Measurements from ENCODE around the gene SEC22A.

SEC22A gene

DNA sequence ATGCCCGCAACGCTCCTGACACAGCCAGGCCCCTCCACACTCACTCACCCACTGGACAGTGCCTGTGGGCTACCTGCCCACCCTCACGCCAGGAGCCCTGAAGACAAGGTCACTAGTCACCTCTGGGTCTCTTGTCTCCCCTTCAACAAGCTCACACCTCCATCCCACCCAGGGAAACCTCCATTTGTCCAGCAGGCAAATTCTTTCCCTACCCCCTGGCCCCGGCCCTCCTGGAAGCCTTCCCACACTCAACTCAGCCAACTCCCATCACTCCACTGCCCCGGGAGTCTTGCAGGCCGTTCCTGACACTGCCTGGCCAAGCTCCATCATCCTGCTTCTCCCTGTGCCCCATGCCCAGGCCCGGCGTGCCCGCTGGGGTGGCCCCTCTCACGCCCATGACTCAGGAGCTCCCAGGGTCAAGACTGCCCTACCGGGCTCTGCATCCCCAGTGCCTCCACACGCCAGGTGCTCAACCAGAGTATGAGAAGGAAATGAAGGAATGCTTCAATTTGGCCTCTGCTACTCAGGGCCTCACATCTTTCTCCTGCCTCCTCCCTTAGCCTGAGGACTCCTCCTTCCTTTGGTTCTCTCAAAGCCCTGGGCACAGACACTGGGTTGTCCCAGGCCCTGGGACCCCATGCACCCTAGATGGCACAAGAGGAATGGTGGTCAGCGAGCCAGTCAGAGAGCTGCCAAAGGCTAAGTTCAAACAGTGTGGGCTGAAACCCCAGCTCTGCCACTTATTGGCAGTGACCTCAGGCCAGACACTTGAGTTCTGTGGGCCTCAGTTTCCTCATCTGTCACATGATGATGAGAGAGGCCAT, 88.6 kb downstream of the SEC22A start:
- no peak for DNase-seq

DNA sequence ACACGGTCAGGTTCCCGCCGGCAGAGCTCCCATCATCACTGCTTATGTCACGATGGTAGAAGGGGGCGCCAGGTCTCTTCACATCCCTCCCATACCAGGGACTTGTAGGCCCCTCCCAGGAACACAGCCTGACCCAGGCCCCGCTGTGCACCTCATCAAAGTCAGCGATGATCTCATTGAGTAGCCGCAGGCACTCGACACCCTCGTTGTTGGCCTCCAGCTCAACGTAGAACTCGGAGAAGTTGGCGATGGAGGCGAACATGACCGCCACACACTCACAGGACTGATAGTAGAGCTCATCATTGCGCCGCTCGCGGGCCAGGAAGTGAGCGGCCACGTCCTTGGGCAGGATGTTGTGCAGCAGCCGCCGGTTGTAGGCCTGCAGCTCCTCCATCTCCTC, 89.2 kb downstream of the SEC22A start:
- no peak for DNase-seq

DNA sequence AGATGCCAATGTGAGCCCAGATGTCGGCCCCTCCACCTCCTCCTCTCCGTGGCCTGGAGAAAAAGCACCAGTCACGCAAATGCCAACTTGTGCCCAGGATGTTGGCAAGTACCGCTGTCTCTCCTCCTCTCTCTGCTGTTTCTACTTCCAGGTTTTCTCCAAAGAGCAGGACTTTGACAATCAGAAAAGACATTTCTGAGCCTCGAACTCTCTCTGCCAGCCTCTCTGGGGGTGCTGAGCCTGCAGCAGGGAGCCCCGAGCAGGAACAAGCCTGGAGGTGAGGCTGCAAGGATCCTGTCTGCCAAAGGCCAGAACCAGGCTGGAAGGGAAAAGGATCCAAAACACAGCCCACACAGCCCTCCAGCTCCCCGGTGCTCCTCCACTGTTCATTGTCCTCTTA, 89.7 kb downstream of the SEC22A start:
- no peak for DNase-seq

DNA sequence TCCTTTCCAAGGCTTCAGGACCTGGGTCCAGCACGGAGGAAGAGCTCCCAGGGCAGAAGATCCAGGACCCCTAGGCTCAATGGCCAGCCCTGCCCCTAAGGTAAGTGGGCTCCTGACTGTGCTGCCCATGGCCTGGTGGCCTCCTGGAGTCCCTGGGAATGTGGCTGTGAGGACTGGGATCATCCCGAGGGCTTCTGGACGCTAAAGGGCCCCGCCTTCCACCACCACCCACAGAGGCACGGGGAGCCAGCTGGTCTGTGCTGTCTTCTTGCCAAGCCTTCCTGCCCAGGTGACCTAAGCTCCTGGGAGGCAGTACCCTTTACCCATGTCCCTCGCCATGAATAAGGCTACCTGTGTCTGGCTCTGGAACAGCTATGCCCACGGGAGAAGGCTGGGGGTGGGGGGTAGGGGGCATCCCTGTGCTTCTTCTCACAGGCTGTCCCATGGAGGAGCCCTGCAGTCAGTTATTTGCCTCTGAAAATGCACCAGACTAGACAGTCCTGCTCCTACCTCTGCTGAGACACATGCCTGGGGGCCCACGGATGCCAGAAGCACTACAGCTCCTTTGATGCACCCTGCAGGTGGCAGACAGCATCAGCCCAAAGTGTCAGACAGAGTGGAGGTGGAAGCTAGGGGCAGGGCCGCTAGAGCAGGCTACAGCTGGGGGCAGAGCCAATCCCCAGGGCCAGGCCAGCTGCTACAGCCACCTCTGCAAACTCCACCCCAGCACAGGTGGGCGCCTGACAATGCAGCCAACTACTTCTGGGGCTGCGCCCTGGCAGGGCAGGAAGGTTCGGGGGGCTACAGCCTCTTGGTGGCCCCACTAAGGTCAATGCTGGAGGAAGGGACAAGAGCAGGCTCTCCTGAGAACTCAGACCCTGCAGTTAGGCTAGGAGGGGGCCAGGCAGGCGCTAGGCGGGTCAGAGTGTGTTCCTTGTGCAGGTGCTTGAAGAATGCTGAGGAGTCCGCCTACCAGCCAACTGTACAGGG, 90.9 kb downstream of the SEC22A start:
- DNase-seq: no peak

DNA sequence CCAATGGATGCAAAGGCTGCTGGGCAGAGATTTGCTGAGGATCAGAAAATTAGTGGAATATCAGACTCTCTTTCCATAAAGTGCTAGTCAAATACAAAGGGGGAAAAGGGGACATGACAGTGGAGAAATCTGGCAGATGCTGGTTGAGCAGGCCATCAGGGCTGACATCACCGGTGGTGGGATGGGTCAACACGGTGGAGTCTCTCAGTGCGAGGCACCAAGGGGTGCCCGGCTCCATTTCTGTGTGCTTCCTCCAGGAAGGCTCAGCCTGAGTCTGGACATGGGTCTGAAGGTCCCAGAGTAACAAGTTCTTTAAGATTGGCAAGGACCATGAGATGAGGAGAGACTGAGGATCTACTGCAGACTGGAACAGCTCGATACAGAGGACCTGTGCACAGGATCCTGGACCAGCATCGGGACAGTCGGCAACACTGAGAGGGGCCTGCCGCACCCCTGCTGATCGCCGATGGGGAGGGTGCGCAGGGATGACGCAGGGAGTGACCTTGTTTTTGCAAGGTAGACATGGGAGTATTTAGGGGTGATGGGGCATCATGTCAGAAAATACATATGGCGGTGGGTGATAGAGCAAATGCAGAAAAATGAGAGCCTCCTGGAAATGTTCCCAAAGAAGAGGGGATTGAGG, 92.7 kb downstream of the SEC22A start:
- no peak for DNase-seq

DNA sequence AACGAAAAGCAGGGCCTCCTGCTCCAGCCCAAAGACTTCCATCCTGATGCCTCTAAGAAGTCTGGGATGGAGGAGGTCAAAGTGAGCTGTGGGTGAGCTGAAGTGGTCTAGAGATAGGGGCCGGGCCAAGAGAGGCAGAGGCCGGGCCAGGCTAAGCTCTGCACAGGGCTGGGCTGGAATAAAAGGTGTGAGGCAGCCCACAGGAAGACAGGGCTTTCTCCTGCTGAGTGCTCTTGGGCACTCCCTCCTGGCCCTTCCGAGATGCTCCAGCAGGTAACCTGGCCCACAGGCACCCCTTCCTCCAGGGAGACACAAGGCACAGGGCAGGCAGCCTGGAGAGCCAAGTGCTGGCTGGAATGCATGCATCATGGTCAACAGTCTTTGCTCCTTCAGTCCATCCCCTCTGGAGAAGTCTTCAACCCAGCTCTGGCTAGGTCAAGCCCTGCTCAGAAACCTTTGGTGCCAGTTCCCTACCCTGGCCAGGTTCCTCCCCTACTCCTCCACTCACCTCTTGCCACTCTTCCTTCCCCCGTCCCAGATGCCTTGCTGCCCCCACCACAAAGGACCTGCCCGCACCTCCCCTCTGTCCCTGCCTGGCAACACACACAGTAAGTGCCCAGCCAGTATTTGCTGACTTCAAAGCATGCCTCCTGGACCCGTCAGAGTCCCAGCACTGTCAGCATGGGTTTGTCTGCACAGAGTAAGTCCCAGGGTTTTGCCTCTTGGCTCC, 93.6 kb downstream of the SEC22A start:
- DNase-seq: no peak

DNA sequence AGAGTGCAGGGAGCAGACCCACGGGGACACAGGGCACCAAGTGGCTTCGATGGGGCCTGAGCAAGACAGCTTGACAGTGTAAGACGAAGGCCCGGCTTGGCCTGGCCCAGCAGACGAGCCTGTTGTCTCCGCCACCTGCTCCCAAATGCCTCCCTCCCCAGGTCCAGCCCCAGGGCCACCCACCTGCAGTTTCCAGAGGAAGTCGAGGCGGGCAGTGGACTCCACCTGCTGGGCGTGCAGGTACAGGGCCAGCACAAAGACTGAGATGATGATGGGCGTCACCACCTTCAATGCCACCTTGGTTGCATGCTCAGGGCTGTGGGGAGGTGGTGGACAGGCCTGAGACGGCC, 94.1 kb downstream of the SEC22A start:
- no peak for DNase-seq

DNA sequence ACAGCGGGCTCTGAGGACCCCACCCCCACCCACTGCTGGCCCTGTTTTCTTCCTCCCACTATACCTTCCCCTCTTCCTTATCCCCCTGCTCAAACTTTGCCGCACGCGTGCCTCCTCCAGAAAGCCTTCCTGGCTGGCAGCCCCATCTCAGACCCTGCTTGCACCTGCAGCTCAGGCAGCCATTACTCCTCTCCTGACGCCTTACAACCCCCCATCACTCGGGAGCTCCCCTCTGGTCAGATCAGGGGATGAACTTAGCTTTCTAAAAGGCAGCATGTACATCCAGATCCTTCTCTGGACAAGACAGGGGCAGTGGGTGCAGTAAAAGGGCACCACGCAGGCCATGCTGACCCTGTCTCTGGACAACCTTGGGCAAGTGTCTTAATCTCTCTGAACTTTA, 94.5 kb downstream of the SEC22A start:
- DNase-seq: no peak

DNA sequence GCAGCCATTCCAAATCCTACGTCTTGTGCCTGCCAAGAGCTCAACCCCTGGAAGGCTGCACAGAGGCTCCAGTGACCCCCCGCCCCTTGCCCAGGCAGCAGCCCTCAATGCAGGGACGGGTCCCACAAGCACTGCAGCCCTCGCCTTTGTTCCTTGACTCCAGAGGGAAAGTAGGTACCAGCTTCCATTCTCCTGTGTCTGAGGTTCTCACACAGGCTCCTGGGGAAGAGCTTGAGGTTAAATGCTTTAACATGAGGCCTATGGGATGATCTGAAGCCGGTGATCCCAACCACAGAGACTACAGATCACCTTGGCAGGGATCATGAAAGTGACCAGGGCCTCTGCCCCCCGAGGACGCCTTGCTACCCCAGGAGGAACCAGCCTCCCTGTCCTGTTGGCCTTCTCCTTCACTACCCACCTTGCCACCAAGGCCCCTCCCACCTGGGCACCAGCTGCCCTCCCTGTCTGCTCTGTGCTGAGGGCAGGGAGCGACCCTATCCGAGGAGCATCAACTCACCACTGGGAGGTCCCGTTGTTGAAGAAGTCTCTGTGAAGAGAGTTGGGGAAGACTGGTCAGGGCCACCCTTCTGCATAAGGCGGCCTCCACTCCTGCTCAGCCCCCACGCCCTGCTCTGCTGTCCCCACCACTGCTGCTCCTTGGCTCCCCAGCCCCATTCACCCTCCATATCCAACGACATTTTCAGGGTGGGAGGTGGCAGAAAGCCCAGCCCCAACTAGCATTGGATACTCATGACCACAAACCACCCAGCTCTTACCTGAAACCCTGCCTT, 95.3 kb downstream of the SEC22A start:
- DNase-seq: no peak

DNA sequence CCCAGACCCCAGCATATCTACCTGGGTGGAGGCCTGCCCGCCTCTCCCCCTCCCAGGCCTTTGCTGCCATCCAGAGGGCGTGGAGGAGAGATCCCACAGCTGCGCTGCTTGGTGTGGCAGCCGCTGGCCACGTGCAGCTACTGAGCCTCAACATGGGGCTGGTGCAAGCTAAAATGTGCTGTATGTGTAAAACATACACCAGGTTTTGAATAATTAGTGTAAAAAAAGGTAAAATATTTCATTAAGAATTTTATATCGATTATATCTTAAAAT, 95.8 kb downstream of the SEC22A start:
- DNase-seq: no peak

DNA sequence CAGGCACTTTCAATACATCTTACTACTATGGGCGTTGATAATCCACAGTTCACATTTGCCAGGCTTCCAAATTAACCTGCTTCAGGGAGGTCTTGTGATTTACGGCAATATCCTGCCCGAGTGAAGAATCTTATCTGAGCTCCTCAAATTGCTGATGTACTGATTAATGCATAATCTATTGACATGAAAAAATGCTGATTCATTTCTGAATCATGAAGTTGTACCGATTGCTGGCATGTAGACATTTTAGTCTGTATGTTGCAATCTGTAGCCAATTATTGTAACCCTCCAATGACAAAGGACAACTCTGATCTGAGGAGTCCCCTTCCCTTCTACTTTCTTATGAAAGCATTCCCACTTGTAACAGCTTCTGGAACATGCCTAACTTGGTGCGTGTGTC, 97.2 kb downstream of the SEC22A start:
- no peak for DNase-seq

DNA sequence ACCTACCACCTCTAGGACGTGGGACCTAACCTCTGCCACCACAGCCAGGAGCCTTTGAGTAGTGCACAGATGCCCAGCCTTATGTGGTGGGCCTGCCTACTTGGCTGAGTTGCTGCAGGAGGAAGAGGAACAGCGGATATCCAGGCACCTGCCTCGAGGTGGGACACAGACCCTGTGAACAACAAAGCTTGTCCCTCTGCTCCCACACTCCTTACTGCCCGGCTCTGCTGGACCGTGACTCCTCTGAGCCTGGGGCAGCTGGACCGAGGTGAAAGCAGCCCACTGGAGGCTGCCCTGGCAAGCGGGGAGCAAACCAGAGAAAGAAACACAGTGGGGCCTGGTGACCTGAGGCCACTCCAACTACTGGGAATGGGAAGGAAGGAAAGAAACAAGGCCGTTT, 97.8 kb downstream of the SEC22A start:
- no peak for DNase-seq

DNA sequence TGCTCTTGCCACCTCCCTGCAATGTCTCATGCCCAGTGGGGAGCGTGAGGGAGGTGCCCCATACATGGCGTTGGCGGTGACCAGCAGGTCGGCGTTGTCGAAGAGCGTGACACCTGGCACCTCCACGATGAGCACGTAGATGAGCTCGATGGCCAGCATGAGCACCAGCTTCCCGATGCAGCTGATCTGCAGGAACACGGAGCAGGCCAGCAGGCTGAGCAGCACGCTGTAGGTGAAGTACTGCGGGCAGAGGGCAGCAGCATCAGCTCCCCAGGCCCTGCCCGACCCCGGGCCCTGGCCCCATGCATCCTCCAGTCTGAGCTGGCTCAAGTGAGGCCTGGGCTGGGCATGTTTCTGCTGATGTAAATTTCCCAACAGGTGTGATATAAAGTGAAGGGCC, 98.3 kb downstream of the SEC22A start:
- DNase-seq: no peak

DNA sequence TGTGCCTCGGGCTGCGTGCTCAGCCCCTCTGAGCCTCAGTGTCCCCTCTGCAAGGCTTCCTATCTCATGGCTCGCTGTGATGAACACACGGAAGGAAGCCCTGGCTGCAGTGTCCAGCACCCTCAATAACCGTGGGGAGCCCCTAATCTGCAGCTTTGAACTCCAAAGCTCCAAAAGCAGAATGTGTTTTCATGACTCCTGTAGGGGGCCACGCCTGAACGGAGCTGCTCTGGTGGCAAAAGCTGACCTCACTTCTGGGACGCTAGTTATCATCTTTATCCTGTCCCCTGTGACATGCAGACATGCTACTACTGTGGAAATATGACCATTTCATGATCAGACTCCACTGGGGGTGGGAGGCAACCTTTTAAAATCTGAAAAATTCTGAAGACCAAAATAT, 98.8 kb downstream of the SEC22A start:
- no peak for DNase-seq

DNA sequence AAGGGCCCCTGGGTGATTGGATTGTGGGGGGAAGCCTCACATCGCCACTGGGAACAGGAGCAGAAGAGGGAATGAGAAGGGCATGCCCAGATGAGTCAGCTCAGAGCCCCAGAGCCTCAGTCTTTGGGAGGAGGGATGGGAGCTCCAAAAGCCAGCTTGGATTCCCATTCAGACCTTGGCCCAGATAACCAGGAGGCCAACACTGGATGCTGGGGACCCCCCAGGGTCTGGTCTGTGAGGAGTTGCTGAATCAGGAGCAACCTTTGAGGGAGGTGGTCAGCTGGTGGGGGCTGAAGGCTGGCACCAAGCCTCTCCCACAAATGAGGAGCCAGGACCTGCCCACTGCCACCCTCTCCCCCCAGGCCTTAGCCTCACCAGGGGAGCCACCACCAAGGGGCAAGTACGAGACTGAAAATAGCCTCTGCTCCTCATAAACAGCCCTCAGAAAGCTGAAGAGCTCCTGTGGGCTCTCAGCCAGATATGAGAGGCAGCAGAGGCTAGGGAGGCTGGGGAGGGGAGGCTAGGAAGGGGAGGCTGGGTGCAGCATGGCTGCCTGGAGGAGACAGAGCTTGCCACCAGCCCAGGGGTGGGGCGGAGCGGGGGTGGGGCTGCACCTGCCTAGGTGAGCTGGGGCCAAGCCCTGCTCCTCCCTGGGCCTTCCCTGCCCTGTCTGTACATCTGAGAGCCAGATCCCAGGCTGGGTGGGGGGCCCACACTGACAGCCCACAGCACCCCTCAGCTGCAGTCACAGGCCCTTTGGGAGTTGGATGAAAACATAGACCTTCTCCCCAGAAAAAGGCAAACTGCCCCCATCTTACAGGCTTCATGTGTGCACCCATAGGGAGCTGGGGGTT, 99.8 kb downstream of the SEC22A start:
- no peak for DNase-seq

DNA sequence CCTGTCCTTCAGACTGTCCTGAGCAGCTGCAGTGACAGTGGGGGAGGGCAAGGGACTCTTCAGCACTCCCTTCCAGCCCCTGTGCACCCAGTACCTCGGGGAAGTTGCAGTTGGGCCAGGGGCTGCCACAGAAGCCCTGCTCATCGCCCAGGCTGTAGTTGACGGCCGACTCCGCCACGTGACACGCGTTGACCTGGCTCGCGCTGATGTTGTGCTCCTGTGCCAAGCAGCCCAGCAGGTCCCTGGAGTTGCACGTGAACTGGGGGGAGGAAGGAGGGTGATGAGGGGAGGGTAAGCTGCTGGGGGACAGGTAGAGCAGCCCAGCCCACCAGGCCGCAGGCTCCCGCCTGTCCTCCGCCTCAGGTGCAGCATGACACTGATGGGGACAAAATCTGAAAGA, 101.2 kb downstream of the SEC22A start:
- DNase-seq: no peak

DNA sequence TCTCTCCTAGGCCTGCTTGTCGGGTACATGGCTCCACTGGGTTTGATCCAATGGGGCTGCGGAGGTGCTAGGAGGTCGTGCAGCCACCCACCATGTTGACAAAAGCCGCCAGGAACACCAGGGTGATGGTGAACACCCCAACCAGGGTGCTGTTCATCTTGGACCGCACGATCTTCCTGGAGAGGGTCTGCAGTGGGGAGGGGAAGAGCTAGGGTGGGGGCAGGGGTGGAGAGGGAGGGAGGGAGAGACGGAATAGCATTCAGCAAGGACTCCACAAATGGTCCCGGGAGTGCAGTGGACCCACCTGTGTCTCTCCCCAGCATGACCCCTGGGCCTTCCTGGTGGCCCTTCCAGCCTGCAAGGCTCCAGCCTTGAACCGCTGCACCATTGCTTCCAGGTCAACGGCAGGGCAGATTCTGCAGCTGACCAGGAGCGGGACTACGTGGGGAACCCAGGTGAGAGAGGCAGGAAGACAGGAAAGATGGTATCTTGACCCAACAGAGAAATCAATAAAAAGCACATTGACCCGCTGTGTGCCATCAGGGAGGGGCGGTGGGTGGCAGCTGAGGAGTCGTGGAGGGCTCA, 102.3 kb downstream of the SEC22A start:
- DNase-seq: no peak

DNA sequence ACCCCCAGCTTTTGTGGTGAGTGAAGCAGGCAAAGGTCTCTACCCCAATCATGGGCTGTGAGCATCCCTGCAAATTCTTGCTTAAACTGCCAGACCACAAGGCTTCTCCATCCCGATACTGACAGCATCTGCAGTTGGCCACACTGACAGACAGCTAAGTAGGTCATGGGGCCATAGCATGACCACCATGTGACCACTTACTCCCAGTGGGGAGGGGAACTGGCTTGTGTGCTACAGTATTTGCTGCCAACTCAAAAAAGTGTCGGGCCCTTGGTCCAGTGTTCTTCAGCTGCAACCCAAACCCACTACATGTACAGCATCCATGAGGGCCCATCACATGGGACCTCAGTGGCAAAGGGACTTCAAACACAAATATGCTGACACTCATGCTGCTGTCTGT, 103.4 kb downstream of the SEC22A start:
- no peak for DNase-seq

DNA sequence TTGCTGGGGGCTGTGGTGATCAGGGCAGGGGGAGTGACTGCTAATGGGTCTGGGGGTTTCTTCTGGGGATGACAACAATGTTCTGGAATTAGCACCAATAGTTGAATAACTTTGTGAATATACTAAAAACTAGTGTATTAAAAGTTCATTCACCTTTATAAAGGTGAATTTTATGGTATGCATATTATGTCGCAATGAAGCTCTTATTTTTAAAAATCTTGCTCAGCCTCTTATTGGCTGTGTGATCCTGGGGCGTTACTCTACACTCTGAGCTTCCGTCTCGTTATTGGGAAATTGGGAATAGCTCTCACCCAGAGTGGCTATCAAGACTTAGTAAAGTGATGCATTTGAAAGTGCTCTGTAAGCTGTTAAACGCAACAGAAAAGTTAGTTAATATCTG, 105.3 kb downstream of the SEC22A start:
- no peak for DNase-seq

DNA sequence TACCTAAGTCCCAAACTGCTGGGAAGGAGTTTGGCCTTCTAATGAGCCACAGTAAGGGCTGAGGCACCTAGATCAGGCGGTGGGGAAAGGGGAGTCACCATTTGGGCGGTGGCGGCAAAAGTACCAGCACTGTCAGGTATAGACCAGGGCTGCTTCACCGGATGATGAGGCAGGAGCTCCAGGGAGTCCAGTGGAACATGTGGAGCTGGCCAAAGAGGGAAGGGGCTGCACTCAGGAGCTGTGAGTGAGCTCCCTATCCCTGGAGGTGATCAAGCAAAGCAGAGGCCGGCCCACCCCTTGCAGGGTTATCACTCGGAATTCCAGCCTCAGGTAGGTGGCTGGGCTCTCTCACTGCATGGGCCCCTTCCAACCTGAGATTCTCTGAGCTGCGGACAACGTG, 108.4 kb downstream of the SEC22A start:
- DNase-seq: no peak

DNA sequence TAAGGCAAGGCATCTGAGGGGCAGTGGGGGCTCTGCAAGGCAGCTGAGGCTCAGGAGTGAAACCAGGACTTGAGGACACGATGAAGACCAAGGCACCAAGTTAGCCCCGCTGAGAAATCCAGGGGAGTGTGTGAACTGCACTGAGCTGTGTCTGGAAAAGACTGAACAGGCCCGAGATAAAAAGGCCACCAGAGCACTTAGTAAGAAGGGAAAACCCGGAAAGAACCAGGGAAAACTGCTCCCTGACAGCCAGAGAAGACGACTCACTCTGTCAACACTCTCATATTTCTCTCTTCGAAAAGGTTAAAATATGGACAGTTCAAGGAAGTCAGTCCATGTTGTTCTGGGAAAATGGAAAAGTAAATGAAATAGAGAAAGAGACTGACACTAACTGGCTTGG, 109.0 kb downstream of the SEC22A start:
- no peak for DNase-seq

All from femur (tissue), 1 donor.